ENCODE results near the gene AQP6.

The AQP6 gene

DNA sequence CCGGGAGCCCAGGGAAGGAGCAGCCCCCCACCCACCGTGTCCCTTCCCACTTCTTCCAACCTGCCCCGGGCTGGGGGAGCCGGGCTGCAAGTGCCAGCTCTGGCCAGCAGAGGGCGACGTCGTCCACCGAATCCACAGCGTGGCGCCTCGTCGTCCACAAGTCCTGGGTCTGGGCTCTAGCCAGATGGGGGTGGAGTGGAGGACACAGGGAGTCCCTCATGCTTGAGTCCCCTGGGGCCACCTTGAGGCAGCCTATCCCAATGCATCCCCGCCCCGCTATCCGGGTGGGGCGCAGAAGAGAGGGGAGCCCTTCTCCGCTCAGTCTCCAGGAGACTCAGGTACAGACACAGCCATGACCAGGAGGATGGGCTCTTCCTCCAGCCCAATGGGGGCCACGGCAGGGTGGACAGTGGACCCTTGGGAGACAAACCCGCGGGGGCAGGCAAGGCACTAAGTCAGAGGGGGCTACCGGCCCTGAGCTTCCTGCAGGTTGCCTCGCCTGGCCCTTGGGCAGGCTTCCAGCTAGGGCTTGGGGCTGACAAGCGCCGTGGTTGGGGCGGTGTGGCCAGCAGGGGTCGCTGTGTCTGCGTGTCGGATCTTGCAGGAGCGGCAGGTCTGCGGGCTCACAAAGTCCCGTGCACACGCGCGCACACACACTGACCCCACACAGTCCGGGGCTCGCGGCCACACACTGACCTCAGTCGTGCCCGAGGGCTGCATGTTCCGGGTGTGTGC lies 5.5 kb upstream of the AQP6 start:
- peak overlapping the region; percentile 42 for H3K4me3 ChIP-seq (ENCODE audit: low read depth, low read length)

DNA sequence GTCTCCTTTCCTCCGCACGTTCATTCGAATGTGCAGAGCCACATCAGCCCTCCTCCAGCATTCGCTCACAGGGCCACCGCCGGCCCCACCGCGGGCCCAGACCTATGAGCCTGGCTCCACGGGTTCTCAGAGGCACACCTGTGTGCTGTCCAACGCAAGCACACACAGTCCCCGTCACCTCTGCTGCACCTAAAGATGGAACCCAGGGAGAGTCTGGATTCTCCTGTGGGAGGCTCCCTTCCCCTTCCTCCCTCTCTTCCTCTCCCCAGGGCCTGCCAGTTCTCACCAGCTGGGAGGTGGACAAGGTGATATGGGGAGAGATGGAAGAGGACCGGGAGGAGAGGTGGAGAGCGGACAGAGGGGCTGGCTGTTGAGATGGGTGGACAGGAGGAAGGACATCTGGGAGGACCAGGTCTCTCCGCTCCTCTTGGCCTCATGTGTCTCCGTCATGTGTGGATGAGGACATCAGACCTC lies 4.9 kb upstream of the AQP6 start:
- no peak overlapping the region for H3K4me3 ChIP-seq (ENCODE audit: low read depth, low read length)
- DNase-seq (ENCODE audit: low read depth): no peak

More for the DNA sequence above, 5.5 kb upstream of the AQP6 start:
- TF ChIP-seq, protein P1, sequence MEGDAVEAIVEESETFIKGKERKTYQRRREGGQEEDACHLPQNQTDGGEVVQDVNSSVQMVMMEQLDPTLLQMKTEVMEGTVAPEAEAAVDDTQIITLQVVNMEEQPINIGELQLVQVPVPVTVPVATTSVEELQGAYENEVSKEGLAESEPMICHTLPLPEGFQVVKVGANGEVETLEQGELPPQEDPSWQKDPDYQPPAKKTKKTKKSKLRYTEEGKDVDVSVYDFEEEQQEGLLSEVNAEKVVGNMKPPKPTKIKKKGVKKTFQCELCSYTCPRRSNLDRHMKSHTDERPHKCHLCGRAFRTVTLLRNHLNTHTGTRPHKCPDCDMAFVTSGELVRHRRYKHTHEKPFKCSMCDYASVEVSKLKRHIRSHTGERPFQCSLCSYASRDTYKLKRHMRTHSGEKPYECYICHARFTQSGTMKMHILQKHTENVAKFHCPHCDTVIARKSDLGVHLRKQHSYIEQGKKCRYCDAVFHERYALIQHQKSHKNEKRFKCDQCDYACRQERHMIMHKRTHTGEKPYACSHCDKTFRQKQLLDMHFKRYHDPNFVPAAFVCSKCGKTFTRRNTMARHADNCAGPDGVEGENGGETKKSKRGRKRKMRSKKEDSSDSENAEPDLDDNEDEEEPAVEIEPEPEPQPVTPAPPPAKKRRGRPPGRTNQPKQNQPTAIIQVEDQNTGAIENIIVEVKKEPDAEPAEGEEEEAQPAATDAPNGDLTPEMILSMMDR (IDR thresholded peaks at IDR 0.05; ENCODE audit: control insufficient read depth, extremely low read depth, insufficient read depth): peak; percentile 99
- DNase-seq (ENCODE audit: low read depth): peak; percentile 61

DNA sequence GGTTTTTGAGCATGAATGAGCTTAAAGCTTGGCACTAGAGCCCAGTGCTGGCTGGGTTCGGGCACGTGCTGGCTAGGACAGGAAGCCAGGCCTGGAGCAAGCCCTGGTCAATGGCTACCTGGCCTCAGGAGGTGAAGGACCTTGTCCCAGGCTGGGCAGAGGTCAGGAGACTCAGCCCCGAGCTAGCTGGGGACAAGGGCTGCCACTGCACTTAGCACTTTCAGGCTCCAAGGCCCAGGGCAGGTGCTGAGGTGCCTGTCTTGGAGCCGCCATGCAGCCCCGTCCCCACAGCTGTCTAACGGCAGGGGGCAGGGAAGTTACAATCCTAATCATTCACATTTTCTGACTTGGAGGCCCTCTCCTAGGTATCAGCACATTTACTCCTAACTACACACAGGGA lies 4.3 kb upstream of the AQP6 start:
- no peak for DNase-seq (ENCODE audit: low read depth)
- no peak overlapping the region for H3K4me3 ChIP-seq (ENCODE audit: low read depth, low read length)
- TF ChIP-seq, protein P1 (IDR thresholded peaks at IDR 0.05; ENCODE audit: control insufficient read depth, extremely low read depth, insufficient read depth): no peak

More for the DNA sequence above, 4.9 kb upstream of the AQP6 start:
- TF ChIP-seq, protein P1 (IDR thresholded peaks at IDR 0.05; ENCODE audit: control insufficient read depth, extremely low read depth, insufficient read depth): no peak

DNA sequence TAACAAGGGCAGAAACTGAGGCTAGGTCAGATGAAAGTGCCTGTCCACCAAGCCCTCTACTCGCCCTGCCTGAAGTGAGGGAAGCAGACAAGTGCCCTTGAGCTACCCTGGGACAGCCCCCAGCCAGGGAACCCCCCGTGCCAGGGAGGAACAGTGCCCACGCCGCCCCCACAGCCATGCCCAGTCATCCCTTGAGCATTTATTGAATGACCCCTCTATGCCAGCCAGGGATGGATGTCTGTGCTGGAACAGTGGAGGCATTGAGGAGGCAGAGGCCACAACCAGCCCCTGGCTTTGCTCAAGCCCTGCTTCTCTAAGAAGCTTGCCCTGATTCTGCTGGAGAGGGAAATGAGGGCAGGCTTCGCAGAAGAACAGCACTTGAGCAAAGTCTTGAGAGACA lies 3.7 kb upstream of the AQP6 start:
- no peak overlapping the region for H3K4me3 ChIP-seq (ENCODE audit: low read depth, low read length)
- DNase-seq (ENCODE audit: low read depth): no peak

DNA sequence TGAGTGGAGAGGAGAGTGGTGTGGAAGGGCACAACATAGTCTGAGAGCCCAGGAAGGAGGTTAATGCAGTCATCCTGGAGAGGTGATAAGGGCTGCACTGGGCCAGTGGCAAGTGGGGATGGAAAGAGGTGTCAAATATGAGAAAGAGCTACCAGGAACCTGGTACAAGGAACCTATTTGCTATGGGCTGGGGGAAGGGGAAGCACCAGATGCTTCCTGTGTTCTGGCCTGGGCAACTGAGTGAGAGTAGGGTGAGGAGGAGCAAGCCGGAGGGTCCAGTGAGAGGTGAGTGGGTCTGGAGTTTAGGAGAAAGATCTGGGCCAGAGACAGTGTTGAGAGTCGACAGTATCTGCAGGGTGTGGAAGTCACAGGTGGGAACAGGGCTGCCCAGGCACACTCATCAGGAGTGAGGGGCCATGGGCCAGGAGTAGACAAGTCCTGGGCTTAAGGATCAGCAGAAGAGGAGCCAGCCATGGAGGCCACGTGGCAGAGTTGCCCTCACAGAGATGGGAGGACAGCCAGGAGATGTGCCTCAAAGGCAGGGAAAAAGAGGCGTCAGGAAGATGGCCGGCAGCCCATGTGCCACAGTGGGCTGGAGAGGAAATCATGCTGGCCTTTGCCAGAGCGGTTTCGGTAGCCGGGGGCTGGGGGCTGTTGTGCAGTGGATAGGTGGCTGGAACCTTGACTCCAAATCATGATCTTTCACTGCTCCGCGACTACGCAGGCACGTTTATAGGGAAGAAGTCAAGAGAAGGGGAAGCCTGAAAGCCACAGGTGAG lies 2.9 kb upstream of the AQP6 start:
- no peak for DNase-seq (ENCODE audit: low read depth)
- TF ChIP-seq, protein P1 (IDR thresholded peaks at IDR 0.05; ENCODE audit: control insufficient read depth, extremely low read depth, insufficient read depth): no peak
- H3K4me3 ChIP-seq (ENCODE audit: low read depth, low read length): no peak overlapping the region

More for the DNA sequence above, 3.7 kb upstream of the AQP6 start:
- TF ChIP-seq, protein P1 (IDR thresholded peaks at IDR 0.05; ENCODE audit: control insufficient read depth, extremely low read depth, insufficient read depth): no peak

DNA sequence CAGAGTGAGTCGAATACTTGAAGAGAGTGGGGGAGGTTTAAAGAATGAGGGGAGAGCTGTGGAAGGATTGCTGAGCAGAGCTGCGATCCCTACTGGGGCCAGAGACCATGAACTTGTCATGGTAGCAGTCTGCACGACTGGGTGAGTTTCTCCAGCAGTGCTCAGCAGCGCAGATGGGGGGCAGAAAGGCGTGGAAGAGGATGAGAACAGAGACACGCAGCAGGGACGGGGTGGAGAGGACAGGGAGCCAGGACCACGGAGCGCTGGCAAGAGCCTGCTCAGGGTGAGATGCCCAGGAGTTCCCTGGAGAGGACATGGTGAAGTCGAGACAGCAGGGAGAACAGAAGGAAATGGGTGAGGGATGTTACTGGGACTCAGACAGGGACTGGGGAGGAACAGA lies 2.1 kb upstream of the AQP6 start:
- no peak for DNase-seq (ENCODE audit: low read depth)
- no peak overlapping the region for H3K4me3 ChIP-seq (ENCODE audit: low read depth, low read length)
- TF ChIP-seq, protein P1 (IDR thresholded peaks at IDR 0.05; ENCODE audit: control insufficient read depth, extremely low read depth, insufficient read depth): no peak

Measured in LNCaP clone FGC (cell line).